Stimulated activated CD4-positive, alpha-beta T cell treated with anti-CD3 and anti-CD28 coated beads, Interleukin-4, amount 100 ng/mL, for 4 hours (primary cell): ENCODE data around the gene NYAP1.
A peak's percentile ranks its signal among the peaks of the same experiment; 100 is the strongest.
"Not testable (repeated sequence)": the region's sequence is repeated elsewhere in the genome, so short reads cannot be mapped to it uniquely, and the experiment has no call there.

Experiments used
- DNase-seq, 2 experiments: peaks; one replicate each; pipeline ENCODE4 v3.0.0-alpha.2; 2020

Gene NYAP1

DNA sequence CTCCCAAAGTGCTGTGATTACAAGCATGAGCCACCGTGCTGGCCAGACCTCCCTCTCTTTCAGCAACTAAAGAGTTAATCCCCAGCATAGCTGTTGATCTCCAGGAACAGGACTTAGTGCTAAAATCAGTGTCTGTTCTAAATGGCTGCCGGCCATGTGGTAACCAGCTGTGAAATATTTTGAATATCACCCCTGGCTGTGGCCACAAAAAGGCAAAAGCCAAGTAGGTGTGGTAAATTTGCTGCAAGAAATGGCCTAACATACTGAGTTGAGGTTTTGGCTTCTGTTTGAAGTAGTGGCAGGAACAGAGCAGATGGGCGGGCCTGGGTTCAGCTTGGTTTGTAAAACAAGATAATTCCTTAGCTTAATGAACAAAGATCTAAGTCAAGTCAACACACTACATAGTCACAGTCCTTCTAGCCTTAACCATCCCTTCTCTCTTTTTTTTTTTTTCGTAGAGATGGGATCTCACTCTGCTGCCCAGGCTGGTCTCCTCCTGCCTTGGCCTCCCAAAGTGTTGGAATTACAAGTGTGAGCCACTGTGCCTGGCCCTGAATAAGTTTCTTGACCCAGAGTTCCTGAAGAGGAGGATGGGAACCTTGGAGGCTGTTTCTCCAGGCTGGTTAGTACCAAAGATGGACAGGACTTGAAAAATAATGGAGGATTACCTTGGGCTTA is 32.5 kb downstream of the NYAP1 start:
- peak in 1 of 2 experiments; percentile 22 for DNase-seq

DNA sequence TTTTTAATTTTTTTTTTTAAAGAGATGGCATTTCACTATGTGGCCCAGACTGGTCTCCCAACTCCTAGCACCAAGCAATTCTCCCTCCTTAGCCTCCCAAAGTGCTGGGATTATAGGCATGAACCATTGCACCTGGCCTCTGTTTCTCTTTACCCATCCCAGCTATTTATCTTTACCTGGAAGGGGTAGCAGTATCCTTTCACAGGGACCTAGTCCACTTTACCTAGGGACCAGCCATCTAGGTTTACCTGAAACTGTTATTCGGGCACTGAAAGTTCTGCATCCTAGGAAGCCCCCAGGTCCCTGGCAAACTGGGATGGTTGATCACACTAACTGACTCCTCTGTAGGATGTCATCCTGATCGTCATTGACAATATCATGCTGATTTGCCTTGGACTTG is 33.6 kb downstream of the NYAP1 start:
- DNase-seq = no peak

DNA sequence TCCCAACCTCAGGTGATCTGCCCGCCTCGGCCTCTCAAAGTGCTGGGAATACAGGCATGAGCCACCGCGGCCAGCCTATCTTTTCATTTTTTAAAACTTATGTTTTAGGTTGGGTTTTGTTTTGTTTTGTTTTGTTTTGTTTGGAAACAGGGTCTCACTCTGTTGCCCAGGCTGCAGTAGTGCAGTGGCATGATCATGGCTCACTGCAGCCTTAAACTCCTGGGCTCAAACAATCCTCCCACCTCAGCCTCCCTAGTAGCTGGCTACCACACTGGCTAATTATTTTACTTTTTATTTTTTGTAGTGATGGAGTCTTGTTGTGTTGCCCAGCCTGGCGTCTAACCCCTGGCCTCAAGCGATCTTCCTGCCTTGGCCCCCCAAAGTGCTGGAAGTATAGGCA is 35.9 kb downstream of the NYAP1 start:
- no peak for DNase-seq

DNA sequence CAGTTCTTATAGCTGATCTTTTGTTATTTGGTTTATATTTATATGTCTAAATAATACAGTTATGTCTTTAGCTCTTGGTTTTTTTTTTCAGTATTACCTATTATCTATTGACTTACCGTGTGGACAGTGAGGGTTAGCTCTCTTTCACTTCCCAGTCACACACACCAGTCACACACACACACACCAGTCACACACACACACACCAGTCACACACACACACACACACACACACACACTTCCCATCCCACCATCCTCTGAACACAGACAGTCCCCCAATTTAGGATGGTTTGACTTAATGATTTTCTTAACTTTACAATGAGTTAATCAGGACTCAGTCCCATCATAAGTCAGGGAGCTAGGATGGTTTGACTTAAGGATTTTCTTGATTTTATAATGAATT is 36.4 kb downstream of the NYAP1 start:
- no peak for DNase-seq

DNA sequence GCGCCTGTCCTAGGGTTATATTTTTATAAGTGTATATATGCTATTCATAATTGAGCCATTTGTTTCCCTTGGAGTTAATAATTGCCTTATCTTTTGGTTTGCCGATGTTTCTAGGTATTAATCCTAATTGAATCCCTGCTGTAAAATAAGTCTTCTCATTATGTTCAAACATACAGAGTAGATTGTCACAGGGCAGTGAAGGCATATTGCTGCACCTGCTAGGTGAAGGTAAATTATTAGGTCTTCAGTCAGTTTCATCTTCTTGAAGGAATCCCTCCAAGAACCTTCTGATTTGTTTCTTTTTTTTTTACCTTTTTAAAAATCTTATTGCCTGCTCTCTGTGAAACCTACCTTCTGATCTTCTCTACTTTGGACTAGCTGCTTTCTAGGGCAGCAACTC is 37.3 kb downstream of the NYAP1 start:
- DNase-seq = no peak

DNA sequence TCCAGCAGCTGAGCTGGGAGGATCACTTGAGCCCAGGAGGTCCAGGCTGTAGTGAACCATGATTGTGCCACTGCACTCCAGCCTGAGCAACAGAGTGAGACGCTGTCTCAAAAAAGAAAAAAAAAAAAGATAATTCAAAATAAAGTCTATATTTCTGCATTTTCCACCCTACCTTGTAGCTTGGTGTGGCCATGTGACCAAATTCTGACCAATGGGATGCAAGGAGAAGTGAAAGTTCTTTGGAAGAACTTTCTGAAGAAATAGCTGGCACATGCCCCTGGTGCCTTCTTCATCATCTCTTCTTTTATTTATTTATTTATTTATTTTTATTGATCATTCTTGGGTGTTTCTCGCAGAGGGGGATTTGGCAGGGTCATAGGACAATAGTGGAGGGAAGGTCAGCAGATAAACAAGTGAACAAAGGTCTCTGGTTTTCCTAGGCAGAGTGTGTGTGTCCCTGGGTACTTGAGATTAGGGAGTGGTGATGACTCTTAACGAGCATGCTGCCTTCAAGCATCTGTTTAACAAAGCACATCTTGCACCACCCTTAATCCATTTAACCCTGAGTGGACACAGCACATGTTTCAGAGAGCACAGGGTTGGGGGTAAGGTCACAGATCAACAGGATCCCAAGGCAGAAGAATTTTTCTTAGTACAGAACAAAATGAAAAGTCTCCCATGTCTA is 38.3 kb downstream of the NYAP1 start:
- DNase-seq = not testable (repeated sequence)

DNA sequence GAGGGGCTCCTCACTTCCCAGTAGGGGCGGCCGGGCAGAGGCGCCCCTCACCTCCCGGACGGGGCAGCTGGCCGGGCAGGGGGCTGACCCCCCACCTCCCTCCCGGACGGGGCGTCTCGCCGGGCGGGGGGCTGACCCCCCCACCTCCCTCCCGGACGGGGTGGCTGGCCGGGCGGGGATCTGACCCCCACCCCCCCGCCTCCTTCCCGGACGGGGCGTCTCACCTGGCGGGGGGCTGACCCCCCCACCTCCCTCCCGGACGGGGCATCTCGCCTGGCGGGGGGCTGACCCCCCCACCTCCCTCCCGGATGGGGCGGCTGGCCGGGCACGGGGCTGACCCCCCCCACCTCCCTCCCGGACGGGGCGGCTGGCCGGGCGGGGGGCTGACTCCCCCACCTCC is 39.5 kb downstream of the NYAP1 start:
- DNase-seq = not testable (repeated sequence)

DNA sequence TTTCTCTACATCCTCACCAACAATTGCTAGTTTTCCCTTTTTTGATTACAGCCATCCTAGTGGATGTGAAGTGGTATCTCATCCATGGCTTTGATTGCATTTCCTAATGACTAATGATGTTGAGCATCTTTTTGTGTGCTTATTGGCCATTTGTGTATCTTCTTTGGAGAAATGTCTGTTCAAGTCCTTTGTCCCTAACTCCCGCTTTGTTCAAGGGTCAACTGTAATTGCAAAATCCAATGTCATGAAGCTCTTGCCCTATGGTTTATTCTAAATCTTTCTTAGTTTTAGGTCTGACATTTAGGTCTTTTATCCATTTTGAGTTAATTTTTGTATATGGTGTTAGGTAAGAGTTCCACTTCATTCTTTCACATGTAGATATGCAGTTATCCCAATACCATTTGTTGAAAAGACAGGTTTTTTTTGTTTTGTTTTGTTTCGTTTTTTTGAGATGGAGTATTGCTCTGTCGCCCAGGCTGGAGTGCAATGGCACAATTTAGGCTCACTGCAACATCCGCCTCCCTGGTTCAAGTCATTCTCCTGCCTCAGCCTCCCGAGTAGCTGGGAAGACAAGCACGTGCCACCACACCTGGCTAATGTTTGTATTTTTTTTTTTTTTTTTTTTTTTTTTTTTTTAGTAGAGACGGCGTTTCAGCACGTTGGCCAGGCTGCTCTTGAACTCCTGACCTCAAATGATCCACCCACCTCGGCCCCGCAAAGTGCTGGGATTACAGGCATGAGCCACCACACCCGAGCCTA is 44.6 kb downstream of the NYAP1 start:
- DNase-seq = not testable (repeated sequence)

DNA sequence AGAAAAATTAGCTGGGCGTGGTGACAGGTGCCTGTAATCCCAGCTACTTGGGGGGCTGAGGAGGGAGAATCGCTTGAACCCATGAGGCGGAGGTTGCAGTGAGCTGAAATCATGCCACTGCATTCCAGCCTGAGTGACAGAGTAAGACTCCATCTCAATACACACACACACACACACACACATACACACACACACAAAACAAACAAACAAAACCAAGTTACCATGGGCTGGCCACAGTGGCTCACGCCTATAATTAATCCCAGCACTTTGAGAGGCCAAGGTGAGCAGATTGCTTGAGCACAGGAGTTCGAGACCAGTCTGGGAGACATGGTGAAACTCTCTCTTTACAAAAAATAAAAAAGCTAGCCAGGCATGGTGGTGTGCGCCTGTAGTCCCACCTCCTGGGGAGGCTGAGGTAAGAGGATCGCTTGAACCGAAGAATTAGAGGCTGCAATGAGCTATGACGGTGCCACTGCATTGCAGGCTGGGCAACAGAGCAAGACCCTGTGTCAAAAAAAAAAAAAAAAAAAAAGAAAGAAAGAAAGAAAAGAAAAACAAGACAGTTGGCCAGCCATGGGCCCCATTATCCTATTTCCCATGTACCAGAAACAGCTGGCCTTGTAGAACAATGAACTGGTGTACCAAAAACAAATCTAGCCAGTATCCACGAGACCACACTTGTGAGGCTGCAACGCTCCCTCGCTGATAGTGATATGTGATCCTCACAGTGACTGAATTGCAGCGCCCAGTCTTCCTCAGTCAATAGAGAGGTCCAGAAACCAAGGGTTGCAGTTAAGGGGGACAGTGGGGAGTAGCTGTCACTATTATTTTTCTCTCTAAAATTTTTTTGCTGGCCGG is 48.7 kb downstream of the NYAP1 start:
- no peak for DNase-seq

DNA sequence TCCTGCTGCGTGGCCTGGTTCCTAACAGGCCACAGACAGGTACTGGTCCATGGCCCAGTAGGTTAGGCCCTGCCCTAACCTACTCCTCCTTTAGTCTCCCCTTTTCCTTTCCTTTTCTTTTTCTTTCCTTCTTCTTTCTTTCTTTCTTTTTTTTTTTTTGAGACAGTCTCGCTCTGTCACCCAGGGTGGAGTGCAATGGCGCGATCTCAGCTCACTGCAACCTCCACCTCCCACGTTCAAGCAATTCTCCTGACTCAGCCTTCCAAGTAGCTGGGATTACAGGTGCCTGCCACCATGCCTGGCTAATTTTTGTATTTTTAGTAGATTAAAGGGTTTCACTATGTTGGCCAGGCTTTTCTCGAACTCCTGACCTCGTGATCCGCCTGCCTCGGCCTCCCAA is 52.3 kb downstream of the NYAP1 start:
- not testable (repeated sequence) for DNase-seq

DNA sequence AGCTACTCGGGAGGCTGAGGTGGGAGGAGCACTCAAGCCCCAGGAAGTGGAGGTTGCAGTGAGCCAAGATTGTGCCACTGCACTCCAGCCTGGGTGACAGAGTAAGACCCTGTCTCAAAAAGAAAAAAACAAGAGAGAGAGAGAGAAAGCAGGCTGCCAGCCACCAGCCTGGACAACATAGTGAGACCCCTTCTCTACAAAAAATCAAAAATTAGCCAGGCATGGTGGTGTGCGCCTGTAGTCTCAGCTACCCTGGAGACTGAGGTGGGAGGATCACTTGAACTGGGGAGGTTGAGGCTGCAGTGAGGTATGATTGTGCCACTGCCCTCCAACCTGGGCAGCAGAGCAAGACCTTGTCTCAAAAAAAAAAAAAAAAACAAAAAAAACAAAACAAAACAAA is 53.0 kb downstream of the NYAP1 start:
- DNase-seq = not testable (repeated sequence)

DNA sequence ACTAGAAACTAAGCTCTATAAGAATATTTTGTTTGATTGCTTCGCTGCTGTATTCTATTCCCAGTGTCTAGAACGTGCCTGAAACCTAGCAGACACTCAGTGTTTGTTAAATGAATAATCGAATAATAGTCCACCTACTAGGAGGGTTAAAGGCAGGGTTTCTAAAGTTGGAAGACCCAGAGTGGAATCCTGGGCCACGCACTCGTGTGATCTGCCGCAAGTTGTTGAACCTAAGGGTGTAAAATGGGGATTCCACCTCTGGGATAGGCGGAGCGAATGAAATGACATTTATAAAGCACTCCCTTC is 54.6 kb downstream of the NYAP1 start:
- no peak for DNase-seq

DNA sequence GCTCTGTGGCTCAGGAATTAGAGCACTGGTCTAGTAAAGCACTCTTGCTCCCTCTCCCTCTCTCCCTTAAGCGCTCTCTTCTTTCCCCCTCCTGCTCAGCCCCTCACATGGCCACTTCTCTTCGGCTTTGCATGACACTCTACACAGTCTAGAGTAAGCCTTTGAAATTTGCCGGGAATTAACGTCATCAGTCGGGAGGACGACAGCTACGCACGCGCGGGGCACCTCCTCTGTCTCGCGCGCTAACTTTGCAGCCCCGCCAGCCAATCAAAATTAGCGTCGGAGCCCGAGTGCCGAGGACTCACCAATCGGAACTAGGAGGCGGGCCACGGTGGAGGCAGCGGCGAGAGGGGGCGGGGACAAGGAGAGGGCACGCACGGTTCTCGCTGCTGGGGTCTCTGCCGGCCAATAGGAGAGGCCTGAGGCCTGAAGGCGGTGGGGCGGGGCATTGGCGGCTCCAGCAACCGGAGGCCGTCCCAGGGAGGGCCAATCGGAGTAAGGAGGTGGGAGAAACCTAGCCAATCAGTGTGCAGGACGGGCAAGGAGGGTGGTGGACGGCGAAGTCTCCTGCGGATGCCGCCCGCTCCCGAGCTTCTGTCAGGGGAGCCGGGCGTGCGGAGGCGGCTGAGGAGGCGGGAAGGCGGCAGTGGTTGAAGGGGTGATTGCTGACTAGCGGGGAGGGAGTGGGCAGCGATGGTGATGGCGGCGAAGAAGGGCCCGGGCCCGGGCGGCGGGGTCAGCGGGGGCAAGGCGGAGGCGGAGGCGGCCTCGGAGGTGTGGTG is 55.1 kb downstream of the NYAP1 start, which contains the start of gene AGFG2:
Gene AGFG2 (plus strand): TSS at position 550 of the 782 bp plus-strand sequence. CDS start 144 bp downstream, at position 694.
- DNase-seq = peak; percentile 100

DNA sequence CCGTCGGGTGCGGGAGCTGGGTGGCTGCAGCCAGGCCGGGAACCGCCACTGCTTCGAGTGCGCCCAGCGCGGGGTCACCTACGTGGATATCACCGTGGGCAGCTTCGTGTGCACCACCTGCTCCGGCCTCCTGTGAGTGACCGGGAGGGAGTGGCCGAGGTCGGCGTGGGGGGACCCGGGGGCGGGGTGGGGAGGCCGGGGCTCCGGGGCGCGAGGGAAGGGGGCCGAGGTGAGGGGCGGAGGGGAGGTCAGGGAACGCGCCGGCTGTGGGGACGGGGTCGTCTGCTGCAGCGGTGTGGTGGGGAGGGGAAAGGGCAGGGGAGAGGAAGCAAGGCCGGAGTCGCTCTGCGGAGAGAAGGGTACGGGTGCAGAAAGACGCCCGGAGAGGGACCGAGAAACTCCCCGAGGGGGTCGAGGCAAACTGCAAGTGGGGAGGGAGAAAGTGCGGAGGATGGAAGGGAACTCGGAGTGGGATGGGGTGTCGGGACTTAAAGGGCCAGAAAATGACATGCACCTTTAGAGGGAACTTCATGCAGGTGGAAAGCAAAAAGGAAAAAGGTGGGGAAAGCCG is 55.8 kb downstream of the NYAP1 start:
- no peak for DNase-seq

DNA sequence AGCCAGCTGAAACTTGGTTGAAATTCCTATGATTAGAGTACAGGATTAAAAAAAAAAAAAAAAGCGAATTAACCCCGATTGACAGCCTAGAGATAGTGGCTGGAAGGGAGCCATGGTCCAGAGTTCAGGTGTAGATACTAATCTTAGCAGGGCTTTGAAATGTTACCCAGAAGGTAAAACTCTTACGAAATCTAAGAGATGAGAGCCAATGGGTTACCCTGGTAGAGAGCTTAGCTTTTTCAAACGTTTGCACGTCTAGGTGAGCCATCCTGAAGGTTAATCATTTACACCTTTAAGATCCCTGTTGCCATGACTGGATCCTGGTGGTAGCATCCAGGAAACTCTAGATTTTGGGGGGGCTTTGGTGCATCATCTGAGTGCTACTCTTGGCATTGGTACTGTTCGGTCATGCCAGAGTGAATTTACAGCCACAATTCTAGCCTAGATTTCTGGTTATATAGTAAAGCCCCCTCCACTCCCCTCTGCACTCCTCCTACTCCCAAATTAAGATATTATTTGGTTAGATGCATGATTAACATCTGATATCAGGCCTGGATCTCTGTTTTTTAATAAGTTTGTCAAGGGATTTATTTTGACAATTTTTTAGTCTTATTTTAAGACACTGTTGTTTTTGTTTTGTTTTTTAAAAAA is 56.5 kb downstream of the NYAP1 start:
- DNase-seq = no peak

DNA sequence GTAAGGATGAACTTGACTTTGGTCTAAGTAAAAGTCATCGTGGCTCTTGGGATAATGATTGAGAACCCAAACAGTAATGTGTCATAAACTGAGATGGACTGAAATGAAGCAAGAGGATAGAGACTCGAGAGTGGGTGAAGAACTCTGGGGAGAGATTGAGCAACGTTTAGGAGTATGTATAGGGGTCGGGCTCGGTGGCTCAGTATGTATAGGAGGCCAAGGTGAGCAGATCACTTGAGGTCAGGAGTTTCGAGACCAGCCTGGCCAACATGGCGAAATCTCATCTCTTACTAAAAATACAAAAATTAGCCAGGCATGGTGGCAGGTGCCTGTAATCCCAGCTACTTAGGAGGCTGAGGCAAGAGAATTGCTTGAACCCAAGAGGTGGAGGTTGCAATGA is 57.6 kb downstream of the NYAP1 start:
- DNase-seq = not testable (repeated sequence)

DNA sequence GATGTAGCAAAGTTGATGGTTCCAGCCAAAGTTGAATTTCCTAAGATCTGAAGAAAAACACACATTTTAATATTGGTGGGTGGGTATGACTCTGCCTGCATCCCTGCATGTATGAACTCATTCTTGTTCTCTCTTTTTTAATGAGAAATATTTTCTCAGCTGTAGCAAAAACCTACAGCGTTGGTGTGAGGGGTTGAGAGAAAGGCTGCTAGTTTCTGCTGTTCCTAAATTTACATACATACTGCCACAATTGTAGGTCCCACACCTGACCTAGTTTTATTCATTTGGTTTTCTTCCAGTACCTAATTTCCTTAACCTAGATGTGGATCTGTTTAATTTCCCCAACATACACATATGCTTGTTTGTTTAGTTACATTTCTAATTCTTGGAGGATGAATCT is 59.9 kb downstream of the NYAP1 start:
- no peak for DNase-seq

DNA sequence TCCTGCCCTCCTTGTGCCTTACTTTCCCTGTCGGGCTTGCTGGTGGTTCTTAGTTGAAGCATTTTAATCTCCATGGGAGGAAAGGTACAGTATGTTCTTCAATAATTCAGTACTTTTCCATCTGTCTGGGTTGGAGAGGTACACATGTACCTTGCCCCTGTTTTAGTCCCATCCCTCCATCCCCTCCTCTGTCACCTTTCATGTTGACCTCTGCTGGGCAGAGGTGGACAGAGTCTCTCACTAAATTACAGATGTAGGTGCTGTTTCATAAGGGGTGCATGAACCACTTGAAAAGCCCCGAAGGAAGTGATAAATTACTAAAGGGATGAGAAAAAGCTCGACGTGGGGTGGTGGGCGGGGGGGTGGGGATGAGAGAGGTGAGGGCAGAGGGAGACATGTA is 60.7 kb downstream of the NYAP1 start:
- DNase-seq = no peak
